HEK293T (cell line): ENCODE measurements around the gene COQ9.

Experiments
- BHLHE40 ChIP-seq: fragments of 450-650 bp; IDR thresholded peaks from 2 replicates; pipeline ENCODE4 v1.6.1; 2016; ENCODE audit warnings: mild to moderate bottlenecking, moderate library complexity, borderline replicate concordance
- ELF4 ChIP-seq: fragments of 450-650 bp; IDR thresholded peaks from 2 replicates; pipeline ENCODE4 v1.6.1; 2017; ENCODE audit warnings: antibody characterized with exemption
- FOXM1 ChIP-seq: fragments of 450-650 bp; IDR thresholded peaks from 2 replicates; pipeline ENCODE4 v1.6.1; 2017; ENCODE audit warnings: mild to moderate bottlenecking, borderline replicate concordance
- L3MBTL2 ChIP-seq: fragments of 450-650 bp; conservative IDR thresholded peaks from 2 replicates; pipeline ENCODE4 v1.6.1; 2016; ENCODE audit warnings: mild to moderate bottlenecking
- SP1 ChIP-seq: fragments of 450-650 bp; IDR thresholded peaks from 2 replicates; pipeline ENCODE4 v1.6.1; 2017
- SUZ12 ChIP-seq: fragments of 450-650 bp; IDR thresholded peaks from 2 replicates; pipeline ENCODE4 v1.6.1; 2016; ENCODE audit warnings: mild to moderate bottlenecking
- ZNF384 ChIP-seq: fragments of 450-650 bp; IDR thresholded peaks from 2 replicates; pipeline ENCODE4 v1.6.1; 2016

DNA sequence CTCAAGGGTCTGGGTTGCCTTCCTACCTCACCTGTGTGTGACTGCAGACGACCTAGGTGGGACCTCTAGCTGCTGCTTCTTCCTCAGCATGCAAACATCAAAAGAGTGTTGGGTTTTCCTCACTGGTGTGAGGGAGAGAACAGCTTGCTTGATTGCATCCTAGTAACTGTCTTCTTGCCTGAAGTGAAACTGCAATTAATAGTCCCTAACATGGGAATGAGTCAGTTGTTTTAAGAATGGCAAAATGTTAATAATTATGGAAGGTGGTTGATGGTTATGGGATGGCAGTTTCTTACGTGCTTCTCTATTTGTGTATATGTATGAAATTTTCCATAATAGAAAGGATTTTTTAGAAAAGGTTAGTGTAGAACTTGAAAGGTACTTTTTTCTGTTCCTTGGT, 21.1 kb downstream of the COQ9 start:
- no peak for TF ChIP-seq FOXM1
- no peak for TF ChIP-seq L3MBTL2
- no peak for TF ChIP-seq BHLHE40
- TF ChIP-seq SUZ12: no peak
- no peak for TF ChIP-seq ELF4
- no peak for TF ChIP-seq ZNF384
- no peak for TF ChIP-seq SP1
